Glutamatergic neuron (in vitro differentiated cells): ENCODE data around the gene CYP27C1. TPM values are rescaled to one million over a fixed set of nuclear protein-coding genes. Genes with fewer than 3 reads are reported as not detected.

Source experiments
- DNase-seq: peaks from one replicate; pipeline ENCODE4 v3.0.0; 2022
- H3K27ac Mint-ChIP-seq: one replicate; pipeline ENCODE4 v1.8.0; 2020; ENCODE audit warnings: mild to moderate bottlenecking, mixed read lengths, inconsistent platforms; ENCODE audit not compliant: unreplicated experiment
- H3K27me3 Mint-ChIP-seq: one replicate; pipeline ENCODE4 v1.8.0; 2020; ENCODE audit warnings: mild to moderate bottlenecking, moderate library complexity, mixed read lengths, inconsistent platforms; ENCODE audit not compliant: unreplicated experiment
- H3K36me3 Mint-ChIP-seq: one replicate; pipeline ENCODE4 v1.8.0; 2020; ENCODE audit warnings: mild to moderate bottlenecking, mixed read lengths, inconsistent platforms; ENCODE audit not compliant: unreplicated experiment
- H3K4me1 Mint-ChIP-seq: one replicate; pipeline ENCODE4 v1.8.0; 2020; ENCODE audit warnings: mild to moderate bottlenecking, low read depth, mixed read lengths, inconsistent platforms; ENCODE audit not compliant: unreplicated experiment
- H3K4me3 Mint-ChIP-seq: one replicate; pipeline ENCODE4 v1.8.0; 2020; ENCODE audit warnings: mild to moderate bottlenecking, mixed read lengths, inconsistent platforms; ENCODE audit not compliant: unreplicated experiment
- H3K9me3 Mint-ChIP-seq: one replicate; pipeline ENCODE4 v1.8.0; 2020; ENCODE audit warnings: mild to moderate bottlenecking, moderate library complexity, mixed read lengths, inconsistent platforms; ENCODE audit not compliant: unreplicated experiment
- long read RNA-seq: library from polyadenylated mRNA; unstranded; transcript quantifications from one replicate; pipeline ENCODE4 v2.0.0, GENCODE V29; 2020; ENCODE audit not compliant: unreplicated experiment
- total RNA-seq: library from RNA; stranded (reverse); fragmentation: NEBNext Ultra II Directional; extraction: Animal tissue kit (Norgen Biotek cat#: 25700); gene quantifications from one replicate; pipeline ENCODE4 v1.2.1, GENCODE V29; 2021; ENCODE audit not compliant: unreplicated experiment
- TF ChIP-seq, protein P1 (sequence below): fragments of 200-600 bp; sonication (generic); IDR thresholded peaks from one replicate; pipeline ENCODE4 v1.5.0; 2021; ENCODE audit not compliant: partially characterized antibody, unreplicated experiment

Gene CYP27C1, protein sequence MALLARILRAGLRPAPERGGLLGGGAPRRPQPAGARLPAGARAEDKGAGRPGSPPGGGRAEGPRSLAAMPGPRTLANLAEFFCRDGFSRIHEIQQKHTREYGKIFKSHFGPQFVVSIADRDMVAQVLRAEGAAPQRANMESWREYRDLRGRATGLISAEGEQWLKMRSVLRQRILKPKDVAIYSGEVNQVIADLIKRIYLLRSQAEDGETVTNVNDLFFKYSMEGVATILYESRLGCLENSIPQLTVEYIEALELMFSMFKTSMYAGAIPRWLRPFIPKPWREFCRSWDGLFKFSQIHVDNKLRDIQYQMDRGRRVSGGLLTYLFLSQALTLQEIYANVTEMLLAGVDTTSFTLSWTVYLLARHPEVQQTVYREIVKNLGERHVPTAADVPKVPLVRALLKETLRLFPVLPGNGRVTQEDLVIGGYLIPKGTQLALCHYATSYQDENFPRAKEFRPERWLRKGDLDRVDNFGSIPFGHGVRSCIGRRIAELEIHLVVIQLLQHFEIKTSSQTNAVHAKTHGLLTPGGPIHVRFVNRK
- 4.3 TPM for total RNA-seq
- long read RNA-seq, partial matches to known transcripts = 0 of 1 reads
- long read RNA-seq, other reads (novel, unspliced or antisense) = 1 of 1 reads

DNA sequence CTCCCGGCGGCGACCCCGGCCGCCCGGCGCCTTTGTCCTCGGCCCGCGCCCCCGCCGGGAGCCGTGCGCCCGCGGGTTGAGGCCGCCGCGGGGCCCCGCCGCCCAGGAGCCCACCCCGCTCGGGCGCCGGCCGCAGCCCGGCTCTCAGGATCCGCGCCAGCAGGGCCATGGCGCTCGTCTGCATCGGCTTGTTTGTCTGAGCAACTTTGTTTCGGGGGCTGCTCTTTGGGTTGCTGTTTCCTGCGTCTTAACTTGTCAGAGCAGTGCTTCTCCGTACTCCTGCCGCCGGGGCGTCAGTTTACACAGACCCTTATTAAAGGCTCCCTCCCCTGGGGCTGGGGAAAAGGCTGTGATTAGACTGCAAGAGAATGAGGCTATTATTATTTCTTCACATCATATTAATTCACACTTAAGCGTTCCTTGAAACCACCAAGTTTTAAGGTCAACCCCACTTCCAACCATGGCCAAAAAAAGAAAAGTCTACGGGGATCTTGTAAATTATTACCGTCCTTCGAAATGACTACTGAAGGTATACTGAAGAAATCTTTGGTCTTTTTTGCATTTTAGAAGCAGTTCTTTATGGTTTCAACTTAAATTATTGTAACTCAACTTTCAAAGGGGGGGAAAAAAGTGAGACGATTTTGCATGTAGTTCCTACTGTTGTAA lies at the start of gene CYP27C1:
TSS of gene CYP27C1 (minus strand) at position 198 of the 666 bp plus-strand sequence. CDS start at position 169, 29 bp downstream.
- Mint-ChIP-seq H3K9me3 (peaks cover 6% of the 10 kb centered on the region), H3K27ac (peak within 1 kb of the TSS; percentile 79), H3K27me3 (peaks cover 12% of the 10 kb centered on the region), H3K4me1 (peaks cover 2% of the 10 kb centered on the region), H3K36me3 (no peaks in the 10 kb centered on the region), H3K4me3 (peak within 1 kb of the TSS; percentile 92)
- TF ChIP-seq, protein P1, sequence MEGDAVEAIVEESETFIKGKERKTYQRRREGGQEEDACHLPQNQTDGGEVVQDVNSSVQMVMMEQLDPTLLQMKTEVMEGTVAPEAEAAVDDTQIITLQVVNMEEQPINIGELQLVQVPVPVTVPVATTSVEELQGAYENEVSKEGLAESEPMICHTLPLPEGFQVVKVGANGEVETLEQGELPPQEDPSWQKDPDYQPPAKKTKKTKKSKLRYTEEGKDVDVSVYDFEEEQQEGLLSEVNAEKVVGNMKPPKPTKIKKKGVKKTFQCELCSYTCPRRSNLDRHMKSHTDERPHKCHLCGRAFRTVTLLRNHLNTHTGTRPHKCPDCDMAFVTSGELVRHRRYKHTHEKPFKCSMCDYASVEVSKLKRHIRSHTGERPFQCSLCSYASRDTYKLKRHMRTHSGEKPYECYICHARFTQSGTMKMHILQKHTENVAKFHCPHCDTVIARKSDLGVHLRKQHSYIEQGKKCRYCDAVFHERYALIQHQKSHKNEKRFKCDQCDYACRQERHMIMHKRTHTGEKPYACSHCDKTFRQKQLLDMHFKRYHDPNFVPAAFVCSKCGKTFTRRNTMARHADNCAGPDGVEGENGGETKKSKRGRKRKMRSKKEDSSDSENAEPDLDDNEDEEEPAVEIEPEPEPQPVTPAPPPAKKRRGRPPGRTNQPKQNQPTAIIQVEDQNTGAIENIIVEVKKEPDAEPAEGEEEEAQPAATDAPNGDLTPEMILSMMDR = no peak
- DNase-seq = peak; percentile 43

DNA sequence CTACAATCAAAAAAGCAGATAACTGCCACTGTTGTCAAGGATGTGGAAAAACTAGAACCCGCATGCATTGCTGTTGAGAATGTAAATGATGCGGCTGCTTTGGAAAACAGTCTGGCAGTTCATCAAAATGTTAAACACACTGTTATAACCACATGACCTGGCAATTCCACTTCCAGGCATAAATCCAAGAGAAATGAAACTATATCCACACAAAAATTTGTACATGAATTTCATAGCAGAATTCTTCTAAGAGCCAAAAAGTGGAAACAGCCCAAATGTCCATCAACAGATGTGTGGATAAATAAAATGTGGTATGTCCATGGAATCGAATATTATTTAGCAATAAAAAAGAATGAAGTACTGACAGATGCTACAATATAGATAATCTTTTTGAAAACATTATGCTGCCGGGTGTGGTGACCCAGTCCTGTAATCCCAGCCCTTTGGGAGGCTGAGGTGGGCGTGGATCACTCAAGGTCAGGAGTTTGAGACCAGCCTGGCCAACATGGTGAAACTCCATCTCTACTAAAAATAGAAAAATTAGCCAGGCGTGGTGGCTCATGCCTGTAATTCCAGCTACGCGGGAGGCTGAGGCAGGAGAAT lies 41.8 kb upstream of the CYP27C1 start:
- Mint-ChIP-seq H3K27ac (no peak overlapping the region), H3K4me3 (no peak overlapping the region), H3K4me1 (no peaks in the 10 kb centered on the region), H3K9me3 (peaks cover 2% of the 10 kb centered on the region), H3K36me3 (peaks cover 15% of the 10 kb centered on the region), H3K27me3 (peaks cover 5% of the 10 kb centered on the region)
- TF ChIP-seq, protein P1 = no peak
- no peak for DNase-seq

DNA sequence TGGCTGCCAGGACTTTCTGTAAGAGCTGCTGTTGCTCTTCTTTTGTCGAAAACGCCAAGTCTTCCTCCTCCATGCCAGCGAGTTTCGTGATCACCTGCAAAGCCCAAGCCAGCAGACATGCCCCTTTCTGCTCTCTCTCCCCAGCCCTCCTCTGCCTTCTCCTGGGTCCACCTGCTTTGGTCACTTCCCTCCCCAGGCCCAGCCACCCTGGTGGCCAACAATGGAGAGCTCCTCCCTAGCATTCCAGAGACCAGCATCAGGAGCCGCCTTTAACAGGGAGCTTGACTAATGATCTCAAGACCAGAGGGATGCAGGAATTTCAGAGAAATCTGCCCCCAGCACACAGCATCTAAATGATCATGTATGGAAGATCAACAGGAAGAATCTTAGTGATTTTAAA lies 39.3 kb upstream of the CYP27C1 start:
- Mint-ChIP-seq H3K27ac (no peak overlapping the region), H3K36me3 (peaks cover 15% of the 10 kb centered on the region), H3K4me3 (no peak overlapping the region), H3K4me1 (no peaks in the 10 kb centered on the region), H3K27me3 (peaks cover 3% of the 10 kb centered on the region), H3K9me3 (peaks cover 2% of the 10 kb centered on the region)
- TF ChIP-seq, protein P1 = no peak
- no peak for DNase-seq

DNA sequence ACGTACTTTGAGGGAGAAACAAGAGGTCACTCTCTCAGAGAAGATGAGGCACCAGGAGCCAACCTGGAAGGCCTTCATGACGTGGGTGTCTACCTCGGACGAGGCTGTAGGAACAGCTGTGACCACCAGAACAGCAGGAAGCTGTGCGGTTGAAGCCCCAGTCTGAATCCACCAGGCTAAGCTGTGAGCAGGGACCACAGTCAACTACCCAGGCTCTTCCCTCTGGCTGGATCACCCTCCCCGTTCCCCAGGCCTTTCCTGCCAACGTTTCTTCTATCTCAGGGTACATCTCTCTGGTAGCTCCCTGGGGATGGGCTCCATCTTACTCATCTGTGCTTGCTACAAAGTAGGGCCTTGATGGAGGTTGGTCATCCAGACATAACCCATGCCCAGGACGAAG lies 36.8 kb upstream of the CYP27C1 start:
- no peak overlapping the region for H3K4me3 Mint-ChIP-seq
- no peaks in the 10 kb centered on the region for H3K9me3 Mint-ChIP-seq
- TF ChIP-seq, protein P1 = no peak
- H3K27me3 Mint-ChIP-seq = peaks cover 3% of the 10 kb centered on the region
- peaks cover 15% of the 10 kb centered on the region for H3K36me3 Mint-ChIP-seq
- no peaks in the 10 kb centered on the region for H3K4me1 Mint-ChIP-seq
- DNase-seq = no peak
- no peak overlapping the region for H3K27ac Mint-ChIP-seq
